ENCODE results near the gene GLIS1.

Gene GLIS1

DNA sequence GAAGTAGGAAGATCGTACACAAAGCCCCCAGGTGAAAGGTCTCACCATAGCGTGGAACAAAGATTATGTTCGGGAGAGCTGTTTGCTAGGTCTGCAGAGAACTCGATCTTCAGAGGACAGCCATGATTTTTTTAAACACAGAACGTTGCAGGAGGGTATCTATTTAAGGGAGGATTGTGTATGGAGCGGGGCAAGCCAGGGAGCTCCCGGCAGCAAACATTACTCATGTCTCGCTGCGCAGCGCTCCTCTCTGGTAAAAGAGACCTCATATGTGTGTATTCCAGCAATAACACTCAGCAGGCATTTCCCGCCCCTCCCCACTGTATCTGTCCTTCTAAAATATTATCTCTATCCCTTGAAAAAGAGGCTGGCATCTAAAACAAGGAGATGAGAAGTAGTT, 2.7 kb downstream of the GLIS1 start:
- no peak for DNase-seq (ENCODE audit: low read depth, low spot score)

DNA sequence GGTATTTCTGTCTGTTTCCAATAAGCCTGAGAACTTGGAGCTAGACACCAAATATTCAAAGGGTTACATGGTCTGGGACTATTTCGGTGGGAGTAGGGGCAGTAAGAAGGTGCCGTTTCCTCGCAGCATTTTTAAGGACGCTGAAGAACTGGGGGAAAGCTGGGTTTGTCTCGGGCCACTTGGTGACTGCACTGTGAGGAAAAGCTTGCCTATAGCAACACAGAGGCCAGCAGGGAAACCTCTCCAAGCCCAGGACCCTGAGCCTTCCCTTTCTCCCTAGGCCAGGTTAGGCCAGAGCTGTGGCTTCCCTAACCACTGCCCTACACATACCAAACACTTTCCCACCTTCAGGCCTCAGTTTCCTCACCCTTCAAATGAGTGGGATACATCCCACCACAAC, 3.3 kb downstream of the GLIS1 start:
- no peak for DNase-seq (ENCODE audit: low read depth, low spot score)

GRCh38 chr1:53735261-53735660, 3.7 kb downstream of the GLIS1 start:
- no peak for DNase-seq (ENCODE audit: low read depth, low spot score)

DNA sequence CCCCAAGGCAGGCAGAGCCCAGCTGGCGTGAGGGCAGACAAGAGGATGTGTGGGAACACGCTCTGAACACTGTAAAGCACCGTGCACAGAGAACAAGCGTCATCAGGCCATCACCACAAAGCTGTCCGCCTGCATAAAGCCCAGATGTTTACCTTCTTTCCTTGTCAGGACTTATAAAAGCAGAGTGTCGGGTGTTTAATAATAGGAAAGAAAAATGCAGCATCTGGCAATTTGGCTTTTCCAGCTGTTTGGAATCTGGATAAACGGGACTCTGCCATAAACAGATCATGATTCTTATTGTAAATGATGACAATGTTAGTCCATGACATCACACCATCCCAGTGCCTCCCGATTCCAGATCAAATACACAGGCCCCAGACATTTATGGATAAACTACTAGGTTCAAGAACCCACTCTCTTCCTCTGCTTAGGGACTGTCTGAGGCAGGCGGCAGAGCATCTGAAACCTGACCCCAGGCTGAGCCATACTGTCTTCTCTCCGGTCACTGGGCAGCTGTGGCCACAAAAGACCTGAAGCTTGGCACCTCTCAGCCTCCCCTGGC, 4.2 kb downstream of the GLIS1 start:
- no peak for DNase-seq (ENCODE audit: low read depth, low spot score)

DNA sequence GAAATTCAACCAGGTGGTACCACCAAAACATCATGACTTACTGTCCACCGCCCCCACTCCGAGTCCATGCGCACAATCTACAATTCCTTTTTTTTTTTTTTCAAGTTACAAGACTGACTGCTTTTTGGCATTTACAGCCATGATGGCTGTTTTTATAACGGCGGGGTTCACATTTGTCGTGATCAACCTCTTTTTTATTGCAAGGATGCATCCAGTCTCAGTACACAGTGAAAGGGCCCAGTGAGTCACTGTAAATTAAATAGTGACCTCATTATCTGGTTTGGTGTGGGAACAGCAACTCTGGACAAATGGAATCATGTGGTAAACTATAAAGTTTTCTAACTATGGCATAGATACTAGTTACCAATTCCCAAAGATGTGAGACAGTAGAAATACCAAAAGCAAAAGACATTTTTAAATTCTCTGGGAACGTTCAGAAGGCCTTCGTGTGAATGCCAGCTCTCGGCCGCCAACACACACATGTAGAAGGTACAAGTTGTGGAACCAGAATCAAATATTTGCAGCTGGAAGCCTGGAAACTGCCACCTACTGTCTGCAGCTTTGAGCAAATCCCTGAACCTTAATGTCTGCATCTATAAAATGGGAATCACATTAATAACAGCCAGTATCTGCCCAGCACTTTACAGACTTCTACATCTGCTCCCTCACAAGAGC, 4.9 kb downstream of the GLIS1 start:
- DNase-seq (ENCODE audit: low read depth, low spot score): no peak

GRCh38 chr1:53733447-53733931, 5.5 kb downstream of the GLIS1 start:
- no peak for DNase-seq (ENCODE audit: low read depth, low spot score)

- no peak for DNase-seq (ENCODE audit: low read depth, low spot score)
Measured at GRCh38 chr1:53732912-53733317, 6.0 kb downstream of the GLIS1 start.

GRCh38 chr1:53732409-53732808, 6.6 kb downstream of the GLIS1 start:
- DNase-seq (ENCODE audit: low read depth, low spot score): no peak

DNA sequence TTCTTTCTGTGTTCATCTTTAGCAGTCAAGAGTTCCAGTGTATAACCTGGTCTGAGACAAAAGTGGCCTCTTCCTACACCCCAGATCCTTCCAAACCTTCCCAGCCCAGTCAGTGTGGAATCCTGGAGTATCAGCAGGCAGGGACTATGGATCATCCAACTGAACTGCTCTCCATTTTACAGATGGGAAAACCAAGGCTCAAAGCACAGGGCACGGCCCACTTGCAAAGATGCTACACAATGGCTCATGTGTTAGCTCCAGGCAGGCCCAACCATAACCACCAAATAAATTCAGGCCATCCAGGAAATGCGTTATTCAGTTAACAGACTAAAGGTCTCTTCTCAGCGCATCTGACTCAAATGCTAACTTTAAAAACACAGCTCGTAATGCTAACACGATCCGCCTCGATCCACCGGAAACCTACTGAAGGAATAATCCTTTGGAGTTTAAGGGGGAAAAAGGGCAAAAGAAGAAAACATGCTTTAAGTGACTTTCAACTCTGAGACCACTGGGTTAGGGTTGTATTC, 7.1 kb downstream of the GLIS1 start:
- DNase-seq (ENCODE audit: low read depth, low spot score): no peak

DNA sequence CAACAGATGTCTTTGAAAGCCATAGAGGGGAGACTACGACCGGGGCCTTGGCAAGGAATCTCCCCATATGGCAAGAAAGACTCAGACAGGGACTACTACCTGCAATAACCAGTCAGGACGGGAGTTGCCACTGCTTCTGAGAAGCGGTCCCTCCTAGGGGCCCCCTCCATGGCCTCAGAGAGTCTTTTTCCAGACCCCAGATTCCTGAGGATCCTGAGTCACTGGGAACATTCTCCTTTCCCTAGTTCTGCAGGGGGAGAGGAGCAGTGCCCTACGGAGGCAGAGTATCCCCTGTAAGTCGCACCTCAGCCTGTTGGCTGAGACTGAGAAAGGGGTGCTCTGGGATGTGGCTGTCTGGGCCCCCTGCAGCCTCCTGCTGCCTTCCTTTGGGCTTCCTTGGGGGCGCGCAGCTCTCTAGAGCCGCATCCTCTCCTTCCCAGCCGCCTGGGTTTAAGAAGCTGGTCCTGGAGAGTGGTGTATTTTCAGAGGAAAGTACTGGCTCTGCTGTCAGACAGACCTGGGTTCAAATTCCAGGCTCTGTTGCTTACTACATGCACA, 7.8 kb downstream of the GLIS1 start:
- no peak for DNase-seq (ENCODE audit: low read depth, low spot score)

DNA sequence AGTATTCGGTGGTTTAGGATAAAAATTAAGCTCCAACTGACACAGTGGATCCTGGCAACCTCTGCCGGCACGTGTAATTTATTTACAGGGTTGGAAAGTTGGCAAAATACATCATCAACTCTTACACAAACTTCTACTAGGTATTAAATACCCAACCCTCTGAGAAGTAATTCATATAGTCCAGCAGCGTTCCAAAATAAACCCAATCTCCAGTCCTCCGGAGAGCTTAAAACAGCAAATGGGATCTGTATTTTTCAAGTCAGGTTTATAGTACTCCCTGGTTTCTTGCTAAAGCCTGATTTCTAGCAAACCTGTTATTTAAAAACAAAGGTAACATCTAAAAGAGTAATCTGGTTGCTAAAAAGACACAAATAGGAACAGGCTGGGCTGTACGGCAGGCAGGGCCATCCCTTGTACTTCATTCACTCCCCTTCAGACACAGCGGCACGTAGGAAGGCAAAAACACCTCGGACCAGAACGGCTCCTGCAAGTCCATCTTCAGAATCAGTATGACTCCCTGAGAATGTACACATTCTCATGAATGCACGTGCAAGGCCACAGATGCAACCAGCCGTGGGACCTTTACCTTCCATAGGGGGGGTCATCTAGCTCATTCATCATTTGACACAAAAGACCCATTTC, 8.6 kb downstream of the GLIS1 start:
- no peak for DNase-seq (ENCODE audit: low read depth, low spot score)

- DNase-seq (ENCODE audit: low read depth, low spot score): no peak
Measured at GRCh38 chr1:53729456-53730223, 9.3 kb downstream of the GLIS1 start.

DNA sequence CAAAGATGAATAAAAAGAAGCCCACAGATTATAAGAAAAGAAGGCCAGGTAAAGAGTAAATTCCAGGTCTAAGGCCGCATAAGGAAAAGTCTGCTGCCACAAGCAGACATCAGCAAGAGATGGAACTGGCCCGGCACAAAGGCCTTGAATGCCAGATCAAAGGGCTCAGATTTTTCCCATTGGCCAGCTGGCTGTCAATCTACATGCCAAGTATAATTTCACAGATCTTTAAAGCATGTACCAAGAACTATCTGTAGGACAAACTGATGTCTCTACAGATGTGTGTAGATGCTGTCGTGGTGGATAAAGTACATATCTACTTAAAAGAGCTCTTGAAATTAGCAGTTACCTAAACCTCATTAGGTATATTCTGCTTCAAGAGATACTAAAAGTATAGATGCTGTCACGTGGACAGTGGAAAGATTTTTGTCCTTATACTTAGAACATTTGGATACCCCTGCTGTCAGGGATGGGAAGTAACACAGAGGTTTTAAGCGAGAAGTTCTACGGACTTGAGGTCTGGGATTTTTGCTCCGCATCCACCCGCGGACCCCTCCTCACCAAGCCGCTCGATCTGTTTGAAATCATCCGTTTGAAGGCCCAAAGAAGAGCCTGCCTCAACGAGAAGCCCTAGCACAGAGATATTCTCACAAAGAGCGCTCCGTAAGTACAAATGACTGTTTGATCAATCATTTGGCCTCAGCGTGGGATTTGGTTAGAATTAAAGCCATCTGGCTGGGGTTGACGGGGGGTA, 10.1 kb downstream of the GLIS1 start:
- no peak for DNase-seq (ENCODE audit: low read depth, low spot score)

- no peak for DNase-seq (ENCODE audit: low read depth, low spot score)
Measured at GRCh38 chr1:53728196-53728595, 10.8 kb downstream of the GLIS1 start.

GRCh38 chr1:53727461-53728092, 11.4 kb downstream of the GLIS1 start:
- no peak for DNase-seq (ENCODE audit: low read depth, low spot score)

GRCh38 chr1:53726009-53726600, 12.9 kb downstream of the GLIS1 start:
- no peak for DNase-seq (ENCODE audit: low read depth, low spot score)

- DNase-seq (ENCODE audit: low read depth, low spot score): no peak
Measured at GRCh38 chr1:53725238-53725689, 13.7 kb downstream of the GLIS1 start.

DNA sequence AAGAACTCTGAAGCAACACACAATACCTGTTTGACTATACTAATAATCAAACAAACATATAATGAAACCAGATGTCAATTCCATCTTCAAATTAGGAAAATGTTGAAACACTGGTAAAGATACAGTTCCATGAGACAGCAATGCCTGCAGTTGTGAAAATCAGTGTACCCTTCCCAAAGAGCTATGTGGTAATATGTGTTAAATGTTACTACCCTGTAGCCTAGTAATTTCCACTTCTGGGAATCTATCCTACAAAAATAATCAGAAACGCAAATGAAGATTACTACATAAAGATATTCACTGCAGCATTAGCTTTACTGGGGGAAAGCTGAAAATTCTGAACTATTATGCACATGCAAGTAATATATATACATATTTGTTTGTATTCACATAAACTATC, 16.9 kb downstream of the GLIS1 start:
- no peak for DNase-seq (ENCODE audit: low read depth, low spot score)

GRCh38 chr1:53721088-53721487, 17.9 kb downstream of the GLIS1 start:
- DNase-seq (ENCODE audit: low read depth, low spot score): no peak

GRCh38 chr1:53719469-53719868, 19.5 kb downstream of the GLIS1 start:
- no peak for DNase-seq (ENCODE audit: low read depth, low spot score)
